HEK293T (cell line): ENCODE data around the gene HDLBP.

Experiments used
- BHLHE40 ChIP-seq: fragments of 450-650 bp; IDR thresholded peaks from 2 replicates; pipeline ENCODE4 v1.6.1; 2016; ENCODE audit warnings: mild to moderate bottlenecking, moderate library complexity, borderline replicate concordance
- CTBP1 ChIP-seq: fragments of 450-650 bp; IDR thresholded peaks from 2 replicates; pipeline ENCODE4 v1.6.1; 2016; ENCODE audit warnings: borderline replicate concordance
- ELF4 ChIP-seq: fragments of 450-650 bp; IDR thresholded peaks from 2 replicates; pipeline ENCODE4 v1.6.1; 2017; ENCODE audit warnings: antibody characterized with exemption
- FOXA1 ChIP-seq: fragments of 450-650 bp; IDR thresholded peaks from 2 replicates; pipeline ENCODE4 v1.6.1; 2016; ENCODE audit warnings: mild to moderate bottlenecking
- FOXK2 ChIP-seq: fragments of 450-650 bp; IDR thresholded peaks from 2 replicates; pipeline ENCODE4 v1.6.1; 2016; ENCODE audit warnings: mild to moderate bottlenecking
- FOXM1 ChIP-seq: fragments of 450-650 bp; IDR thresholded peaks from 2 replicates; pipeline ENCODE4 v1.6.1; 2017; ENCODE audit warnings: mild to moderate bottlenecking, borderline replicate concordance
- L3MBTL2 ChIP-seq: fragments of 450-650 bp; conservative IDR thresholded peaks from 2 replicates; pipeline ENCODE4 v1.6.1; 2016; ENCODE audit warnings: mild to moderate bottlenecking
- NFRKB ChIP-seq: fragments of 450-650 bp; IDR thresholded peaks from 2 replicates; pipeline ENCODE4 v1.6.1; 2016; ENCODE audit warnings: mild to moderate bottlenecking, moderate library complexity
- SP1 ChIP-seq: fragments of 450-650 bp; IDR thresholded peaks from 2 replicates; pipeline ENCODE4 v1.6.1; 2017
- SUZ12 ChIP-seq: fragments of 450-650 bp; IDR thresholded peaks from 2 replicates; pipeline ENCODE4 v1.6.1; 2016; ENCODE audit warnings: mild to moderate bottlenecking
- TARDBP ChIP-seq: fragments of 450-650 bp; IDR thresholded peaks from 2 replicates; pipeline ENCODE4 v1.6.1; 2016
- ZNF384 ChIP-seq: fragments of 450-650 bp; IDR thresholded peaks from 2 replicates; pipeline ENCODE4 v1.6.1; 2016

DNA sequence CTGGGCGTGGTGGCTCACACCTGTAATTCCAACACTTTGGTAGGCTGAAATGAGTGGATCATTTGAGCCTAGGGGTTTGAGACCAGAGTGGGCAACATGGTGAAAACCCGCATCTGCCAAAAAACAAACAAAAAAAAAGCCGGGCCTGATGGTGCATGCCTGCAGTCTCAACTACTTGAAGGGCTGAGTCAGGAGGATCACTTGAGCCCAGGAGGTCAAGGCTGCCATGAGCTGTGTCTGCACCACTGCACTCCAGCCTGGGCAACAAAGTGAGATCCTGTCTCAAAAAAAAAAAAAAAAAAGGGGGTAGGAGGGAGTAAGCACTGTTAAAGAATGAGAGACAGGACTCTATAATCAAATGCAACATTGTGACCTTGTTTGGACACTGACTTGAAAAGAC lies 54.6 kb downstream of the HDLBP start:
- TF ChIP-seq BHLHE40, result no peak
- no peak for TF ChIP-seq FOXA1
- TF ChIP-seq ELF4, result no peak
- TF ChIP-seq NFRKB, result no peak
- no peak for TF ChIP-seq SP1
- no peak for TF ChIP-seq FOXK2
- TF ChIP-seq L3MBTL2, result no peak
- no peak for TF ChIP-seq CTBP1
- TF ChIP-seq SUZ12, result no peak
- no peak for TF ChIP-seq FOXM1
- TF ChIP-seq TARDBP, result no peak
- TF ChIP-seq ZNF384, result no peak
